ENCODE data around the gene CAPS2. TPM values are rescaled to one million over a fixed set of nuclear protein-coding genes. Genes with fewer than 3 reads are reported as not detected.

CAPS2 gene
- total RNA-seq, 1 experiment from 2014 or later = 11.8 TPM

- Mint-ChIP-seq H3K36me3 (ENCODE audit: insufficient read depth, unreplicated experiment) (no peaks in the 10 kb centered on the region), H3K4me3 (ENCODE audit: low read depth, unreplicated experiment) (no peak overlapping the region), H3K27me3 (ENCODE audit: unreplicated experiment) (no peaks in the 10 kb centered on the region), H3K4me1 (ENCODE audit: low read depth, unreplicated experiment) (no peaks in the 10 kb centered on the region), H3K27ac (ENCODE audit: unreplicated experiment) (no peak overlapping the region), H3K9me3 (ENCODE audit: low read depth, unreplicated experiment) (peaks cover 3% of the 10 kb centered on the region)
- CTCF ChIA-PET = no interaction called here
- no TSS peak for BruUV-seq (replicated peaks)
- intact Hi-C loops (cut with micrococcal nuclease; ENCODE audit: unreplicated experiment) = no loop called here
- TF ChIP-seq CTCF (IDR thresholded peaks at IDR 0.05; ENCODE audit: unreplicated experiment) = no peak
- no peak for DNase-seq
Observed at GRCh38 chr12:75236206-75236605, 93.9 kb downstream of the CAPS2 start.

GRCh38 chr12:75227132-75227531, 103.0 kb downstream of the CAPS2 start:
- DNase-seq = no peak
- Mint-ChIP-seq H3K36me3 (ENCODE audit: insufficient read depth, unreplicated experiment) (no peaks in the 10 kb centered on the region), H3K4me1 (ENCODE audit: low read depth, unreplicated experiment) (no peaks in the 10 kb centered on the region), H3K27ac (ENCODE audit: unreplicated experiment) (no peak overlapping the region), H3K9me3 (ENCODE audit: low read depth, unreplicated experiment) (no peaks in the 10 kb centered on the region), H3K4me3 (ENCODE audit: low read depth, unreplicated experiment) (no peak overlapping the region), H3K27me3 (ENCODE audit: unreplicated experiment) (no peaks in the 10 kb centered on the region)
- intact Hi-C loops (cut with micrococcal nuclease; ENCODE audit: unreplicated experiment) = no loop called here
- no peak for TF ChIP-seq CTCF (IDR thresholded peaks at IDR 0.05; ENCODE audit: unreplicated experiment)
- BruUV-seq (replicated peaks) = no TSS peak
- CTCF ChIA-PET = interaction anchor here (0.6 to 0.7 kb wide), 2 partner anchors 13 to 17 kb away, joined by 3 read pairs; no protein-coding TSS in a partner anchor

Other genes starting within 250 kb of the CAPS2 start
- gene KCNC2, start 120.5 kb downstream of the CAPS2 start, total RNA-seq (2022) = not detected in 2 replicates
- not detected in 2 replicates for gene GLIPR1L1, start 4.3 kb upstream of the CAPS2 start, total RNA-seq (2022)
- 0.76 TPM in 1 of 2 replicates, not detected in the other for gene GLIPR1L2, start 60.8 kb upstream of the CAPS2 start, total RNA-seq (2022)
- gene GLIPR1, start 150.4 kb upstream of the CAPS2 start, total RNA-seq (2022) = 27.7 and 38.5 TPM in 2 replicates
- 110 and 114 TPM in 2 replicates for gene KRR1, start 181.3 kb upstream of the CAPS2 start, total RNA-seq (2022)

Measured in Calu3 (cell line).